Forelimb muscle (tissue), 1 donor: ENCODE results near the gene KRTAP5-10. TPM values are rescaled to one million over a fixed set of nuclear protein-coding genes. Genes with fewer than 3 reads are reported as not detected.
"Not testable (repeated sequence)": the region's sequence is repeated elsewhere in the genome, so short reads cannot be mapped to it uniquely, and the experiment has no call there.

Experiments
- DNase-seq: peaks from one replicate; pipeline ENCODE4 v3.0.0-alpha.2; 2013; ENCODE audit warnings: low read depth
- polyA plus RNA-seq: library from polyadenylated mRNA; unstranded; fragments of 120-200 nt; gene quantifications from one replicate; pipeline ENCODE4 v1.2.1, GENCODE V29; 2013; ENCODE audit not compliant: insufficient read length

KRTAP5-10 gene
- polyA plus RNA-seq, 1 donor = not detected

GRCh38 chr11:71608272-71608671, 42.9 kb downstream of the KRTAP5-10 start:
- DNase-seq = not testable (repeated sequence)

- not testable (repeated sequence) for DNase-seq
These were observed 46.0 kb downstream of the KRTAP5-10 start for GRCh38 chr11:71611218-71611910.

- DNase-seq = not testable (repeated sequence)
These were observed 48.6 kb downstream of the KRTAP5-10 start for GRCh38 chr11:71613931-71614330.

GRCh38 chr11:71614366-71614917, 49.1 kb downstream of the KRTAP5-10 start:
- not testable (repeated sequence) for DNase-seq

GRCh38 chr11:71615003-71615402, 49.6 kb downstream of the KRTAP5-10 start:
- DNase-seq = not testable (repeated sequence)

Other genes with a start within 250 kb of the KRTAP5-10 start
- gene DHCR7, start 117.2 kb upstream of the KRTAP5-10 start, polyA plus RNA-seq = 10.9 TPM
- gene NADSYN1, start 112.4 kb upstream of the KRTAP5-10 start, polyA plus RNA-seq = 20.2 TPM
- gene KRTAP5-7, start 38.3 kb upstream of the KRTAP5-10 start, polyA plus RNA-seq = not detected
- gene KRTAP5-8, start 27.5 kb upstream of the KRTAP5-10 start, polyA plus RNA-seq = not detected
- gene KRTAP5-9, start 17.1 kb upstream of the KRTAP5-10 start, polyA plus RNA-seq = not detected
- not detected for gene KRTAP5-11, start 17.3 kb downstream of the KRTAP5-10 start, polyA plus RNA-seq